Endothelial cell of umbilical vein (primary cell): ENCODE results near the gene DENND5B. TPM values are rescaled to one million over a fixed set of nuclear protein-coding genes. Genes with fewer than 3 reads are reported as not detected.

Experiments
- BruUV-seq: library from RNA; stranded (reverse); fragments of 400-500 nt; replicated peaks from 2 replicates; lab custom pipeline; 2021; lab: Mats Ljungman, UMichigan
- CTCF ChIA-PET: fragments of 300-600, 350-600 bp; sonication (Branson Sonifier 250); formaldehyde crosslinking; loops from one replicate; lab custom pipeline; 2021; ENCODE audit warnings: antibody characterized with exemption, inconsistent platforms; lab: Charles Lee
- POLR2A ChIA-PET: fragments of 300-600, 350-600 bp; sonication (Branson Sonifier 250); formaldehyde crosslinking; loops from one replicate; lab custom pipeline; 2021; ENCODE audit warnings: antibody characterized with exemption, inconsistent platforms; lab: Charles Lee
- DNase-seq: peaks from one replicate; pipeline ENCODE4 v3.0.0-alpha.2; 2011; ENCODE audit warnings: low read depth, low spot score
- FAIRE-seq: peaks from 2 replicates; lab custom pipeline; 2011; peaks lifted over from hg19 to GRCh38; lab: Jason Lieb, UNC
- H2AFZ ChIP-seq: 2 replicates; pipeline ENCODE4 v1.6.0; 2012; ENCODE audit warnings: low read depth, low read length, control low read depth, inconsistent platforms
- H3K27ac ChIP-seq: 2 replicates; pipeline ENCODE4 v1.5.1; 2011; ENCODE audit warnings: low read depth, mild to moderate bottlenecking, control low read depth, low read length, moderate library complexity; ENCODE audit not compliant: insufficient read depth
- H3K27me3 ChIP-seq, 2 experiments: 2 replicates each; pipeline versions ENCODE4 v1.6.0 to v1.6.1; 2011; ENCODE audit warnings: low read length in 2 of 2, mixed read lengths in 1 of 2; ENCODE audit not compliant: control insufficient read depth in 2 of 2, insufficient read depth in 2 of 2
- H3K36me3 ChIP-seq, 2 experiments: 2 replicates in 1 of 2; 3 replicates in 1 of 2; pipeline ENCODE4 v1.5.1; 2011; ENCODE audit warnings: low read length in 2 of 2, mild to moderate bottlenecking in 1 of 2, moderate library complexity in 1 of 2; ENCODE audit not compliant: control insufficient read depth in 2 of 2, insufficient read depth in 2 of 2; ENCODE audit errors: extremely low read depth in 1 of 2
- H3K4me1 ChIP-seq: 3 replicates; pipeline ENCODE4 v1.5.1; 2011; ENCODE audit warnings: mild to moderate bottlenecking, low read length; ENCODE audit not compliant: control insufficient read depth, insufficient read depth; ENCODE audit errors: extremely low read depth
- H3K4me2 ChIP-seq: 2 replicates; pipeline ENCODE4 v1.6.1; 2011; ENCODE audit warnings: low read length, control low read depth, mixed read lengths; ENCODE audit not compliant: insufficient read depth
- H3K4me3 ChIP-seq, 3 experiments: fragments of 200-600 bp in 1 of 3; sonication (generic), shearing (Covaris generic) in 1 of 3; replicated peaks in 1 of 3; 2 replicates each; pipeline ENCODE4 v1.5.1; 2011 to 2016; ENCODE audit warnings: control low read depth in 3 of 3, low read length in 3 of 3, mild to moderate bottlenecking in 2 of 3, inconsistent platforms in 1 of 3, low read depth in 1 of 3, moderate library complexity in 1 of 3; ENCODE audit not compliant: insufficient read depth in 1 of 3
- H3K79me2 ChIP-seq: 2 replicates; pipeline ENCODE4 v1.6.0; 2012; ENCODE audit warnings: low read length, inconsistent platforms; ENCODE audit not compliant: control insufficient read depth, insufficient read depth
- H3K9ac ChIP-seq: replicated peaks from 2 replicates; pipeline ENCODE3; 2011; ENCODE audit warnings: low read length, control low read depth; ENCODE audit not compliant: insufficient read depth; ENCODE audit errors: extremely low read depth
- H3K9me1 ChIP-seq: replicated peaks from 3 replicates; pipeline ENCODE4 v1.6.0; 2011; ENCODE audit warnings: mild to moderate bottlenecking, low read length; ENCODE audit not compliant: control insufficient read depth, insufficient read depth; ENCODE audit errors: extremely low read depth
- H3K9me3 ChIP-seq: replicated peaks from 2 replicates; pipeline ENCODE4 v1.5.1; 2012; ENCODE audit warnings: low read length, inconsistent platforms; ENCODE audit not compliant: control insufficient read depth, insufficient read depth
- H4K20me1 ChIP-seq: replicated peaks from 2 replicates; pipeline ENCODE3; 2011; ENCODE audit warnings: mild to moderate bottlenecking, low read length; ENCODE audit not compliant: control insufficient read depth, insufficient read depth; ENCODE audit errors: extremely low read depth
- CTCF ChIP-seq, 2 donors: IDR thresholded peaks; 1 replicate in 1 of 2; 2 replicates in 1 of 2; pipeline ENCODE4 v1.5.1; 2011; ENCODE audit warnings: low read length in 2 of 2, mild to moderate bottlenecking in 2 of 2, moderate library complexity in 2 of 2, control low read depth in 1 of 2, inconsistent platforms in 1 of 2, low read depth in 1 of 2; ENCODE audit not compliant: insufficient read depth in 1 of 2; ENCODE audit errors: extremely low read depth in 1 of 2
- EZH2 ChIP-seq: IDR thresholded peaks from 2 replicates; pipeline ENCODE4 v1.6.1; 2012; ENCODE audit warnings: borderline replicate concordance, low read depth, mild to moderate bottlenecking, moderate library complexity, low read length, inconsistent platforms; ENCODE audit not compliant: severe bottlenecking
- FOS ChIP-seq: IDR thresholded peaks from 2 replicates; pipeline ENCODE4 v1.6.1; 2011; ENCODE audit warnings: mild to moderate bottlenecking, low read length, moderate library complexity, borderline replicate concordance; ENCODE audit not compliant: insufficient read depth
- GATA2 ChIP-seq: IDR thresholded peaks from 2 replicates; pipeline ENCODE4 v1.7.0; 2011; ENCODE audit warnings: low read depth, mild to moderate bottlenecking, moderate library complexity, mixed read lengths, low read length; ENCODE audit not compliant: insufficient read length, insufficient read depth
- JUN ChIP-seq: IDR thresholded peaks from 2 replicates; pipeline ENCODE4 v1.6.1; 2011; ENCODE audit warnings: borderline replicate concordance, low read depth; ENCODE audit not compliant: insufficient read length, insufficient read depth
- MAX ChIP-seq: IDR thresholded peaks from 2 replicates; pipeline ENCODE4 v1.6.1; 2011; ENCODE audit not compliant: insufficient read depth, insufficient read length
- MYC ChIP-seq: IDR thresholded peaks from one replicate; pipeline ENCODE4 v1.6.1; 2011; ENCODE audit warnings: mild to moderate bottlenecking, low read depth, low read length
- POLR2A ChIP-seq: IDR thresholded peaks from 2 replicates; pipeline ENCODE4 v1.6.1; 2012; ENCODE audit warnings: low read depth, mild to moderate bottlenecking, control low read depth, low read length
- POLR2AphosphoS5 ChIP-seq: IDR thresholded peaks from 2 replicates; pipeline ENCODE4 v1.6.1; 2012; ENCODE audit warnings: low read depth, mild to moderate bottlenecking, control low read depth, low read length, moderate library complexity; ENCODE audit not compliant: insufficient read depth
- dilution Hi-C: fragments of 300-500 bp; cut with MboI; formaldehyde crosslinking; loops from one replicate; pipeline ENCODE4 v1.15.0; 2019; ENCODE audit warnings: low sequenced_read_pairs; ENCODE audit not compliant: extremely low pct_ligation_motif_present
- intact Hi-C: fragments of 100-400 bp; cut with micrococcal nuclease; formaldehyde crosslinking; loops from one replicate; pipeline ENCODE4 v1.10.0; 2022
- polyA plus RNA-seq, 4 experiments: library from polyadenylated mRNA; depleted of rRNA in 3 of 4; stranded (reverse) in 3 of 4; unstranded in 1 of 4; fragments of >200 nt; gene quantifications; 2 replicates each; pipeline versions ENCODE4 v1.2.1 to v1.2.3, GENCODE V29; 2011 to 2012; ENCODE audit warnings: missing spikeins in 1 of 4
- total RNA-seq: library from RNA; stranded (reverse); gene quantifications from 2 replicates; pipeline ENCODE4 v1.2.3, GENCODE V29; 2021

Gene DENND5B
- total and polyA plus RNA-seq, 2 donors (not counting 3 experiments of a cell fraction or from before 2014, with no cell fraction given): 10.3 to 18.3 TPM

- intact Hi-C loops (no loop called here), dilution Hi-C loops (no loop called here)
- Histone ChIP-seq H3K27me3 (no peaks in the 10 kb centered on the region), H4K20me1 (no peaks in the 10 kb centered on the region), H3K4me3 (no peak overlapping the region), H3K4me1 (peaks cover 26% of the 10 kb centered on the region), H3K27ac (peak overlapping the region; percentile 90), H3K79me2 (no peaks in the 10 kb centered on the region), H3K9ac (peak overlapping the region; percentile 79), H2AFZ (no peak overlapping the region), H3K9me3 (no peaks in the 10 kb centered on the region), H3K36me3 (no peaks in the 10 kb centered on the region), H3K4me2 (peak overlapping the region; percentile 90), H3K9me1 (no peaks in the 10 kb centered on the region)
- TF ChIP-seq CTCF (IDR thresholded peaks at IDR 0.05; ENCODE audit: extremely low read depth in 1 of 2, insufficient read depth in 1 of 2, low read depth in 1 of 2, low read length in 2 of 2): no peak
- TF ChIP-seq MAX: no peak
- no peak for TF ChIP-seq POLR2AphosphoS5
- no peak for TF ChIP-seq GATA2
- no peak for TF ChIP-seq FOS
- TF ChIP-seq MYC: no peak
- no peak for TF ChIP-seq EZH2
- TF ChIP-seq JUN: no peak
- no peak for TF ChIP-seq POLR2A
- FAIRE-seq (no peak), DNase-seq (peak; percentile 21)
- no TSS peak for BruUV-seq
- ChIA-PET CTCF (interaction anchor here (1.3 to 2.6 kb wide), 6 partner anchors 10 to 143 kb away, joined by 4 to 13 read pairs (median 8); no protein-coding TSS in a partner anchor), POLR2A (no interaction called here)
Observed at GRCh38 chr12:31492599-31493196, 98.2 kb downstream of the DENND5B start.
